GM18909 (cell line): ENCODE data around the gene AKR1E2.
A peak's percentile ranks its signal among the peaks of the same experiment; 100 is the strongest.

Experiments
- ATAC-seq: cut with Tn5 transposase; IDR thresholded peaks from one replicate; pipeline ENCODE4 v1.9.1; 2021; ENCODE audit warnings: mild to moderate bottlenecking; ENCODE audit not compliant: unreplicated experiment, poor library complexity

The AKR1E2 gene

DNA sequence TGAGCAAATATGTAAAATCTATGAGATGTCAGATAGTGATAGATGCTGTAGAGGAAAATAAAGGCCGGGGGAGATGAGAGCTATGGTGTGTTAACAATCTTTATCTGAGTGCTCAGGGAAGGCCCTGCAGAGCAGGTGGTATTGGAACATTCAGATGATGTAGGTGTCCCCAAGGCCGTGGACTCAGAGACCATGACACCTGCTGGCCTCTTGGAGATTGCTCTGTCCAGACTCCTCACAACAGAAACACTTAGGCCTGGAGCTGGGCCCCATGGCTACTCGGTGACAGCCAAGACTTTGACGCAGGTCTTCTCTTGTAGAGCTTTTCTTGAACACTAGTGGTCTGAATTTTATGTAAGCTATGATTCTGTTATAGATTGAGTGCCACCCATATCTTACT, 13.3 kb downstream of the AKR1E2 start:
- ATAC-seq: no peak

DNA sequence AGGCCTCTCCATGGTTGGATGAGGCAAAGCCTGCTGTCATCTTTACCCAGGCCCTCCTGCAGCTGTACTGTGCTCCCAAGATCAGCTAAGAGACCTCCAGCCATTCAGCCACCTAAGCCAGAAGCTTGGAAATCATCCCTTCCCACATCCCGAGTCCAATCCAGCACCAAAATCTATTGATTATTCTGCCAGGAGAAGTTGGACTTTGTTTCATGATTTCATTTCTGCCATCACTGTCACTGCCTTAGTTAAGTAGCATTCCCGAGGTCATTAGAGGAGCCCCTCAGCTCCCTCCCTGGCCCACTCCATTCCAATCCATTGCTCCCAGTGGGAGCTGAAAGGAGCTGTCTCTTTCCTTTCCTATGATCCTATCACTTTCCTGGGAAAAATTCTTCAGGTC, 14.1 kb downstream of the AKR1E2 start:
- ATAC-seq: no peak

GRCh38 chr10:4843525-4844180, 17.6 kb downstream of the AKR1E2 start:
- ATAC-seq: no peak

DNA sequence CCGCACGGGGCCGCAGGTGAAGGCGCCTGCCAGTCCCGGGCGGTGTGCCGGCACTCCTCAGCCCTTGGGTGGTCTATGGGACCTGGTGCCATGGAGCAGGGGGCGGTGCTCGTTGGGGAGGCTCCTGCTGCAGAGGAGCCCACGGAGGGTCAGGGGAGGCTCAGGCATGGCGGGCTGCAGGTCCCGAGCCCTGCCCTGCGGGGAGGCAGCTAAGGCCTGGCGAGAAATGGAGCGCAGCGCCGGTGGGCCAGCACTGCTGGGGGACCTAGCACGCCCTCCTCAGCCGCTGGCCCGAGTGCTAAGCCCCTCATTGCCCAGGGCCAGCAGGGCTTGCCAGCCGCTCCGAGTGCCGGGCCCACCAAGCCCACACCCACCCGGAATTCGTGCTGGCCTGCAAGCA, 18.9 kb downstream of the AKR1E2 start:
- no peak for ATAC-seq

DNA sequence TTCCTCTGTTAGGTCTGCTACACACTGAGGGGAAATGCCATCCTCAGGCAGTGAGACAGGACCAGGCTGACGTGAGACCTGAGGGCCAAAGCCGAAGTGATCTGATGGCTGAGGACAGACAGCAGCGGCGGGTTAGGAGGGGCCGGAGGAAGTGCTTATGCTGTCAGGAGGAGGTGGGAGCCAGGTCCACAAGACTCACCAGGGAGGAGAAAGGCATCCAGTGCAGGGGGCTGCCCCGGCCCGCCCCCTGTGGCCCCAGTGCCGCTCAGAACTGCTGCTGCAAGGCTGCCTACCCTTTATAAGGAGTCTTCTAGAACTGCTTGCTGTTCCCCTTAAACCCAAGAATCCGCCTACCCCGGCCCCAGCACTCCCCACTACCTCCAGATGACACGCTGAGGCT, 19.8 kb downstream of the AKR1E2 start:
- no peak for ATAC-seq

DNA sequence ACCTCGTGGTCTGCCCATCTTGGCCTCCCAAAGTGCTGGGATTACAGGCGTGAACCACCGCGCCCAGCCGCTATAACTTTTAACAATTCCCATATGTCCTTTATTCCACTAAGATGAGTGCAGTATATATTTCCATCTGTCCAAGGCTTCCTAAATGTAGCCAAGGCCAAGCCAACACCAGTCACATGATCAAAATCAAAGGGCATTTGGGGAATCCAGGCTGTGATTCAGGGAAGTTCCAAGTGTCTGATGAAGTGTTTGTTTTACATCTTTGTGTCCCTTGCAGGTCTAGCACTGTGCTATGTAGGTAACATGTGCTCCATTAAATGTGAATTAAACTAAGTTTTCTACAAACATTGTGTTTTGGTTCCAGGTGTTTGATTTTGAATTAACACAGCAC, 20.8 kb downstream of the AKR1E2 start:
- no peak for ATAC-seq

GRCh38 chr10:4847561-4848355, 21.8 kb downstream of the AKR1E2 start:
- no peak for ATAC-seq

DNA sequence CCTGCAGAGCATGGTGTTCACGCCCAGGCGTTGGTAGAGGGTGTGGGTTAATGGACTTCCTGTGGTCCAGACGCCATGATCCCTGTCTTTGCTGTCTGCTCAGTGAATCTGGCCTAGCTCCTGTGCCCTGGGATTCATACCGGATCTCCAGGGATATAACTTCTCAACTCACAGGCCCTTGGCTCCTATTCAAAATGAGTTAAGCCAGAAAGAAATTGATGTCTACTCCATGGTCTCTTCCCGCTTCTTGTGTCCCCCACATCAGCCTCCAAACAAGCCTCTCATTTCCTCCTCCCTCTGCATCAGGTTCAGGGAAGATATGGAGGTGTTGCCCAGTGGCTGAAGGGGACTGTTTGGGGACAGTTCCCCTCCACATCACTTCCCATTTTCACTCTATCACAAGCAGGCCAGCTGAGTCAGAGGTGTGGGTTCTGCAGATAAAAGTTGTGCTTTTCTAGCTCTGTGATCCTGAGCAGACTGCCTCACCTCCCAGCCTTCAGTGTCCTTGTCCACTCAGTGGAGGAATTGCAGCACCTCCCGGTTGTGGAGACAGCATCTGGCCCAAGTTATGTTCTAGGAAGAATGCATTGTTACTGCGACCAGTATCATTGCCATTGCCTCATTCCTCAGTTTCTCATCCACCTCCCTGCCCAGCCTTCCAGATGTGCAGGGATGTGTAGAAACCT, 22.5 kb downstream of the AKR1E2 start:
- ATAC-seq: no peak

DNA sequence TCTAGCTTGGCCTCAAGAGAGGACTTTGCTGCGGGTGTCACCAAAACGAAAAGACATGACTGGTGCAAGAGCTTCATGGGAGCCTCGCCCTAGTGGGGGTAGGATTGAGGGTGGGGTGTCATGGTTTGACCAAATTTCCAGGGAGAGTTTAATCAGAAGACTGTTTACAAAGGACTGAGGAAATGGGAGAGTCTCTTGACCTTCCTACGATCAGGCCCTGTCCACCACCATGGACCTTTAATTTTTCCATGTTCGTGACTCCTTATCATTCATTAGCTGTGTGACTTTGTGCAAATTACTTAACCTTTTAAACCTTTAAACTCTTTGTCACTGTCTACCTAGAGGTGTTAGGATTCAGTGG, 23.0 kb downstream of the AKR1E2 start:
- no peak for ATAC-seq

- peak; percentile 96 for ATAC-seq
Measured at GRCh38 chr10:4849555-4850242, 23.7 kb downstream of the AKR1E2 start.

GRCh38 chr10:4850397-4850796, 24.4 kb downstream of the AKR1E2 start:
- no peak for ATAC-seq

DNA sequence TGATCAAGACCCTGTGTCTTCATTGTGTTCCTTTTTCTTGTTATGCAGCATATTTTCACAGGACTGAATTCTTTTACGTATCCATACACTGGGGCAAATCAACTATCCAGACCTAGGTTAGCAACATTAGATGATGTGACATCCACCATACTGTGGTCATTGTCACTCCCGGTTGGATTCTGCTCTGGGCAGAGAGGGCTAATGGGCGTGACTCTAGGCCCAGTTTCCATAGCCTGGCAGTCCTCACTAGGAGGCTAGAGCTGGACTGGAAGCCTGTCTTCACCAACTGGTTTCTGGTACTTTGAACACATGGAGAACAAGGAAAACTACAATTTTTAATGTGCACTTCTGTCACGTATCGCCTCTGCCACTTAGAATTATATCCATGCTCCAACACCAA, 25.2 kb downstream of the AKR1E2 start:
- no peak for ATAC-seq

GRCh38 chr10:4851846-4852245, 25.8 kb downstream of the AKR1E2 start:
- ATAC-seq: no peak

DNA sequence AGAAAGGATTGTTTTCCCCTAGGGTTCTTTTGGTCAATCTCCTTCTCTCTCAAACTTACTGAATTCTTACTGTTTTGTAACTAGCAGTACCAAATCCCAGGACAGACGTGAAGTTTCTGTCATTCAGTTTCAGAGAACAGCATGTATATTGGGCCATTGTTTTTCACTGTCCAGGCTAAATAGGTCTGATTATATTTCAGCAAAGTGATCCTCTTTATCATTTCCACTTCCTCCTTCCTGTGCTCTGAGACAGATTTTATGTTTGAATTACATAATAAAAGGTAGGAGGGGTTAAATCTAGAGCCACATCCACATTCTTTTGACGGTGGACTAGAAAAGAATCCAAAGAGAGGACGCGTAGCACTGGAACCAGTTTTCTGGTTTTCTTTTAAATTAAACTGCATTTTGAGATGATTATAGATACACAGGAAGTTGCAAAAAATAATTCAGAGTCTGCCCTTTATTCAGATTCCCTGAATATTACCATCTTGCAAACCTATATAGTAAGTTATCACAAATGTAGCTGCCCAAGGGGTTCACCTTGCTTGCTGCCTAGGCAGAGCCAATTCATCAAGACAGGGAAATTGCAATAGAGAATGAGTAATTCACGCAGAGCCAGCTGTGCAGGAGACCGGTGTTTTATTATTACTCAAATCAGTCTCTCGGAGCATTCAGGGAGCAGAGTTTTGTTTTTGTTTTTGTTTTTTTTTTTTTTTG, 40.1 kb downstream of the AKR1E2 start:
- ATAC-seq: no peak

DNA sequence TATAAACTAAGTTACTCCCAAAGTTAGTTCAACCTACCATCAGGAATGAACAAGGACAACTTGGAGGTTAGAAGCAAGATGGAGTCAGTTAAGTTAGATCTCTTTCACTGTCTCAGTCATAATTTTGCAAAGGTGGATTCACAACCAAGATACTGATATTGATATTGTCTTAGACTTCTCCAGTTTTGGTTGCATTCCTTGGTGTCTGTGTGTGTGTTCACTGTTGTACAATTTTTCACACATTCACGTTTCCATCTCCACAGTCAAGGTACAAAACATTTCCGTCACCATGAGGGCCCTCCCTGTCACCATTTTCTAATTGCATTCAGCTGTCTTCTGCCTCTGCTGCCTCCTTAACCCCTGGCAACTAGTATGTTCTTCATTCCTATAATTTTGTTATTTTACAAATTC, 41.1 kb downstream of the AKR1E2 start:
- ATAC-seq: no peak

DNA sequence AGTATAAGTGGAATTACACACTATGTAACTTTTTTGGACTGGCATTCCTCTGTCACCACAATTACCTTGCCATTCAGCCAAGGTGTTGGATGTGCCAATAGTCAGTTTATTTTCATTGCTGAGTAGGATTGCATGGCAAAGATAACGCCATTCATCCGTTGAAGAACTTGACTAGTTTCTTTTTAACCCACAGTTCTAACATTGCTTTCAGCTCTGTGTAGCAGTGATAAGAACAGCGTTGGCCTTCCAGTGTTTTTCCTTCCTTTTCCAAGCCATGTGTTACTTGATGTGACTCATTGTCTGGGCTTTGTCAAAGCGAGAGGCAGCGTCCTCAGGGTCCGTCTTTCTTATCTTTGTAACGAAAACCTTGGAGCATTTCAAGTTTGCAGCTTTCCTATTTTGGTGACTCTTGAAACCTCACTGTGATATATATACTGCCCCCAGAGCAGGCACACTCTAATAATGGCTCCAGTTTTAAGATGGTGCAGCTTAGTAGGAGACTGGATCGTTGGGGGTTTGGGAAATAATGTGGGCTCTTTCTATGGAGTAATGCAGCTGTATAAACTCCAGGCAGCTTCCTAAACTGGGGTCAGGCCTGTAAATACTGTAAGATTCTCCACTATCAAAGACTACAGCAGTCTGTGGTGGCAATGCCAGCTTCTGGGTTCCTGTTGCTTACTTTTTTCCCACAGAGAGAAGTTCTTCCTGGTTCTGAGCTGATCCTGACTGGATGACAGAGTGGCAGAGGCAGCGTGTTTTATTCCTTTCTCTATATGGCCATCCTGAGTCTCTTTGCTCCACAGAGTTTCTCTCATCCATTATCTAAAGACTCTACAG, 41.7 kb downstream of the AKR1E2 start:
- no peak for ATAC-seq

GRCh38 chr10:4868357-4868657, 42.3 kb downstream of the AKR1E2 start:
- no peak for ATAC-seq

DNA sequence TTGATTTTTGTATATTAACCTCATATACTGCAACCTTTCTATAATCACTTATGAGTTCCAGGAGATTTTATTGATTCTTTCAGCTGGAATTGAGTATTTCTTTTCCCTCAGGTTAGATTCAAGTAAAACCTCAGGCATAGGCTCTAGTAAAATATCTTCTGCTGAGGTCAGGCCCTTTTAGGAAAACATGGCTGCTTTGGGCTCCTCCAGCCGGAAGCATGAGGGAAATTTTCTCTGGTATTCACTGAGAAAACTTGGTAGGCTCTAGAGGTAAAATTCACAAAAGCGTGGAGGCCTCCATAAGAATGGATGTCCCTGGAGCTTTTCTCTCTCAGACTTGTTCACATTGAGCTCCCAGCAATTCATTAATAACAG, 56.7 kb downstream of the AKR1E2 start:
- no peak for ATAC-seq

GRCh38 chr10:4883079-4883739, 57.2 kb downstream of the AKR1E2 start:
- no peak for ATAC-seq
